Measurements from ENCODE around the gene PHF12. TPM values are rescaled to one million over a fixed set of nuclear protein-coding genes. Genes with fewer than 3 reads are reported as not detected.

The PHF12 gene
- total and polyA plus RNA-seq, 2 of the 4 experiments (the other 2 are of a cell fraction), result 24.4 to 25.6 TPM

DNA sequence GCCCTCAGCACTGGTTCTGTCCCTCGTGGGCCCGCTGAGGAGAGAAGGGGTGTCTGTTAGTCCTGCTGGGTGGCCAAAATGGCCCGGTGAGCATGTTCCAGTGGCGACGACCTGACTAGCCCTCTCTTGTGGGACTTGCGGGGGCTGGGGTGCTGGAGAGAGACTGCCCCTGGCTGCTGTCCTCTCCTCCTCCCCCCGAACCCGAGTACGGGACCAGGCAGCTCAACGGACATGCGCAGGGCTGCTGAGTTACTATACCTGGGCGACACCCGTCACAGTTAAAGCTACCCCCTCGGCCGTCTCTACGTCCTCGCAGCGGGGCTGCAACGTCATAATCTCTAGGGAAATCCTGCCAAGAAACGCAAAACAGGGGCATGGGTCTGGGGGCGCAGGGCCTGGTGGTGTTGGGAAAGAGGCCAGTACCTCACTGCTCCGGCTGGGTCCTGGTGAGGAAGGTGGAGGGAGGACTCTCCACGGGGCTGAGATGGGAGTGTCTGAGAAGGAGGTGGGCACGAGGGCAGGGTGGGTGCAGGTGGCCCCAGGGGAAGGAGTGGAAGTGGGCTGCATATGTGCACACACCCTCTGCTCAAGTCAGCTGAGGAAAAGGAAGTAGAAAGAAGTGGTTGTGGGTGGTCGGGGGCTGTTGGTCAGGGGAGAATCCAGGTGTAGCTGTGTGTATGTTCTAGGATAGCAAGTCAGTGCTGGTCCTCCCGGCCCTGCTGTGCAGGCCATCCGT lies 67.2 kb downstream of the PHF12 start:
- no peak overlapping the region for H4K5ac ChIP-seq (ENCODE audit: low read depth, low read length)
- H4K91ac ChIP-seq (ENCODE audit: insufficient read depth, low read depth, low read length), result no peak overlapping the region
- 0 out of 2 replicates have a peak, but pooled peaks cover 8% of the 10 kb centered on the region for H4K20me1 ChIP-seq (ENCODE audit: insufficient read depth, low read length)
- H3K79me1 ChIP-seq (ENCODE audit: low read depth in 1 of 2, low read length in 2 of 2), result peaks cover 0 to 3% of the 10 kb centered on the region in 2 experiments; a peak in 3 of 4 replicates
- H3K4me1 ChIP-seq (ENCODE audit: control insufficient read depth, insufficient read depth, low read length), result no peaks in the 10 kb centered on the region
- H3K27ac ChIP-seq (ENCODE audit: insufficient read depth, low read length), result no peak overlapping the region
- in situ Hi-C loops (cut with MboI; ENCODE audit: low sequenced_read_pairs), result no loop called here
- intact Hi-C loops (cut with micrococcal nuclease), result no loop called here
- H3K14ac ChIP-seq (replicated peaks; ENCODE audit: low read depth, low read length), result no peak overlapping the region
- H3K23ac ChIP-seq (ENCODE audit: low read depth, low read length), result no peak overlapping the region
- no peak overlapping the region for H2BK15ac ChIP-seq (ENCODE audit: low read depth, low read length)
- no peak overlapping the region for H3K4me3 ChIP-seq (ENCODE audit: insufficient read depth, low read depth, low read length)
- DNase-seq, result no peak
- peak overlapping the region; percentile 72 for H2AK9ac ChIP-seq (replicated peaks; ENCODE audit: low read depth, low read length, poor library complexity)
- ChIA-PET POLR2A (ENCODE audit: unreplicated experiment) (no interaction called here), CTCF (no interaction called here)
- H2BK120ac ChIP-seq (ENCODE audit: low read depth, low read length), result no peak overlapping the region
- no TSS peak for BruUV-seq (replicated peaks)
- no peak overlapping the region for H2AK5ac ChIP-seq (ENCODE audit: low read depth, low read length)
- no peak for ATAC-seq (ENCODE audit: low read depth)
- H3K9me1 ChIP-seq (ENCODE audit: insufficient read depth, low read length), result no peaks in the 10 kb centered on the region
- no peak overlapping the region for H3K4ac ChIP-seq (ENCODE audit: low read depth, low read length)
- no peaks in the 10 kb centered on the region for H3K27me3 ChIP-seq (ENCODE audit: control insufficient read depth, insufficient read depth, low read length)
- H3K18ac ChIP-seq (ENCODE audit: low read depth, low read length), result no peak overlapping the region
- dilution Hi-C loops (cut with HindIII; ENCODE audit: low sequenced_read_pairs, unreplicated experiment), result no loop called here
- peaks cover 66% of the 10 kb centered on the region for H3K36me3 ChIP-seq (ENCODE audit: control insufficient read depth, insufficient read depth, low read length)
- no peak overlapping the region for H3K4me2 ChIP-seq (ENCODE audit: low read depth, low read length)
- H3K56ac ChIP-seq (ENCODE audit: extremely low read depth, insufficient read depth, low read length), result no peak overlapping the region
- H2BK20ac ChIP-seq (ENCODE audit: low read depth, low read length), result no peak overlapping the region
- no peak overlapping the region for H2AFZ ChIP-seq (replicated peaks; ENCODE audit: low read length, poor library complexity)
- no peak overlapping the region for H4K8ac ChIP-seq (ENCODE audit: low read depth in 2 of 2, low read length in 2 of 2)
- H2BK5ac ChIP-seq (ENCODE audit: low read depth, low read length, poor library complexity, severe bottlenecking), result no peak overlapping the region
- no peaks in the 10 kb centered on the region for H3K9me3 ChIP-seq (ENCODE audit: control insufficient read depth, insufficient read depth, low read length)
- no peak overlapping the region for H3K9ac ChIP-seq (ENCODE audit: low read depth, low read length)
- no peak for TF ChIP-seq ELK1 (IDR thresholded peaks at IDR 0.05; ENCODE audit: borderline replicate concordance, low read depth, low read length)
- TF ChIP-seq BHLHE40 (IDR thresholded peaks at IDR 0.05; ENCODE audit: low read depth, low read length), result no peak
- TF ChIP-seq NFE2L2 (IDR thresholded peaks at IDR 0.05; ENCODE audit: low read depth, low read length), result no peak
- no peak for TF ChIP-seq RAD21 (IDR thresholded peaks at IDR 0.05; ENCODE audit: low read length)
- no peak for TF ChIP-seq FOS (IDR thresholded peaks at IDR 0.05; ENCODE audit: low read depth, low read length)
- TF ChIP-seq RCOR1 (IDR thresholded peaks at IDR 0.05; ENCODE audit: insufficient replicate concordance, low read length), result no peak
- TF ChIP-seq, protein P1, sequence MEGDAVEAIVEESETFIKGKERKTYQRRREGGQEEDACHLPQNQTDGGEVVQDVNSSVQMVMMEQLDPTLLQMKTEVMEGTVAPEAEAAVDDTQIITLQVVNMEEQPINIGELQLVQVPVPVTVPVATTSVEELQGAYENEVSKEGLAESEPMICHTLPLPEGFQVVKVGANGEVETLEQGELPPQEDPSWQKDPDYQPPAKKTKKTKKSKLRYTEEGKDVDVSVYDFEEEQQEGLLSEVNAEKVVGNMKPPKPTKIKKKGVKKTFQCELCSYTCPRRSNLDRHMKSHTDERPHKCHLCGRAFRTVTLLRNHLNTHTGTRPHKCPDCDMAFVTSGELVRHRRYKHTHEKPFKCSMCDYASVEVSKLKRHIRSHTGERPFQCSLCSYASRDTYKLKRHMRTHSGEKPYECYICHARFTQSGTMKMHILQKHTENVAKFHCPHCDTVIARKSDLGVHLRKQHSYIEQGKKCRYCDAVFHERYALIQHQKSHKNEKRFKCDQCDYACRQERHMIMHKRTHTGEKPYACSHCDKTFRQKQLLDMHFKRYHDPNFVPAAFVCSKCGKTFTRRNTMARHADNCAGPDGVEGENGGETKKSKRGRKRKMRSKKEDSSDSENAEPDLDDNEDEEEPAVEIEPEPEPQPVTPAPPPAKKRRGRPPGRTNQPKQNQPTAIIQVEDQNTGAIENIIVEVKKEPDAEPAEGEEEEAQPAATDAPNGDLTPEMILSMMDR (conservative IDR thresholded peaks at IDR 0.05; ENCODE audit: low read depth, low read length), result no peak
- no peak for TF ChIP-seq SMC3 (IDR thresholded peaks at IDR 0.05; ENCODE audit: low read depth, low read length)
- TF ChIP-seq USF2 (IDR thresholded peaks at IDR 0.05; ENCODE audit: low read depth, low read length), result no peak
- TF ChIP-seq RFX5 (IDR thresholded peaks at IDR 0.05; ENCODE audit: low read depth, low read length), result no peak
- no peak for TF ChIP-seq MXI1 (IDR thresholded peaks at IDR 0.05; ENCODE audit: borderline replicate concordance, low read depth, low read length)
- TF ChIP-seq POLR2A (IDR thresholded peaks at IDR 0.05; ENCODE audit: low read depth, low read length), result no peak
- TF ChIP-seq CEBPB (IDR thresholded peaks at IDR 0.05; ENCODE audit: low read depth, low read length), result no peak
- WGBS, 2 experiments (ENCODE audit: extremely low coverage in 2 of 2, insufficient read length in 1 of 2), result 87% methylated on average over 11 of the region's 27 CpGs; no CpG with 5 or more reads in 1 of the 2 experiments
